GM12891 (cell line): ENCODE measurements around the gene ERCC8. TPM values are rescaled to one million over a fixed set of nuclear protein-coding genes. Genes with fewer than 3 reads are reported as not detected.
"Not testable (repeated sequence)": the region's sequence is repeated elsewhere in the genome, so short reads cannot be mapped to it uniquely, and the experiment has no call there.

ENCODE experiments used
- DNase-seq: peaks from one replicate; pipeline ENCODE4 v3.0.0; 2011; ENCODE audit warnings: low spot score; ENCODE audit not compliant: insufficient read length
- FAIRE-seq: peaks from 2 replicates; lab custom pipeline; 2011; peaks lifted over from hg19 to GRCh38; lab: Jason Lieb, UNC
- PAX5 ChIP-seq: IDR thresholded peaks from 2 replicates; pipeline ENCODE4 v1.6.1; 2011; ENCODE audit warnings: low read length, moderate library complexity, mild to moderate bottlenecking; ENCODE audit not compliant: insufficient read depth, severe bottlenecking
- POLR2A ChIP-seq: IDR thresholded peaks from 2 replicates; pipeline ENCODE4 v1.6.1; 2011; ENCODE audit warnings: low read depth, low read length, control low read depth
- POLR2AphosphoS5 ChIP-seq: IDR thresholded peaks from 2 replicates; pipeline ENCODE4 v1.6.1; 2011; ENCODE audit warnings: low read depth, low read length, control low read depth
- POU2F2 ChIP-seq: IDR thresholded peaks from 2 replicates; pipeline ENCODE4 v1.6.1; 2011; ENCODE audit warnings: low read depth, mild to moderate bottlenecking, control low read depth, low read length, moderate library complexity
- SPI1 ChIP-seq: IDR thresholded peaks from 2 replicates; pipeline ENCODE4 v1.6.1; 2011; ENCODE audit warnings: low read depth, low read length, control low read depth
- TAF1 ChIP-seq: IDR thresholded peaks from 2 replicates; pipeline ENCODE4 v1.6.1; 2011; ENCODE audit warnings: low read depth, low read length, control low read depth
- polyA plus RNA-seq: library from polyadenylated mRNA; unstranded; fragments of >200 nt; gene quantifications from one replicate; pipeline ENCODE4 v1.2.1, GENCODE V29; 2012; ENCODE audit warnings: low read depth, missing spikeins, inconsistent platforms; ENCODE audit not compliant: missing spikeins

Gene ERCC8, protein sequence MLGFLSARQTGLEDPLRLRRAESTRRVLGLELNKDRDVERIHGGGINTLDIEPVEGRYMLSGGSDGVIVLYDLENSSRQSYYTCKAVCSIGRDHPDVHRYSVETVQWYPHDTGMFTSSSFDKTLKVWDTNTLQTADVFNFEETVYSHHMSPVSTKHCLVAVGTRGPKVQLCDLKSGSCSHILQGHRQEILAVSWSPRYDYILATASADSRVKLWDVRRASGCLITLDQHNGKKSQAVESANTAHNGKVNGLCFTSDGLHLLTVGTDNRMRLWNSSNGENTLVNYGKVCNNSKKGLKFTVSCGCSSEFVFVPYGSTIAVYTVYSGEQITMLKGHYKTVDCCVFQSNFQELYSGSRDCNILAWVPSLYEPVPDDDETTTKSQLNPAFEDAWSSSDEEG
- polyA plus RNA-seq = 5.4 TPM

DNA sequence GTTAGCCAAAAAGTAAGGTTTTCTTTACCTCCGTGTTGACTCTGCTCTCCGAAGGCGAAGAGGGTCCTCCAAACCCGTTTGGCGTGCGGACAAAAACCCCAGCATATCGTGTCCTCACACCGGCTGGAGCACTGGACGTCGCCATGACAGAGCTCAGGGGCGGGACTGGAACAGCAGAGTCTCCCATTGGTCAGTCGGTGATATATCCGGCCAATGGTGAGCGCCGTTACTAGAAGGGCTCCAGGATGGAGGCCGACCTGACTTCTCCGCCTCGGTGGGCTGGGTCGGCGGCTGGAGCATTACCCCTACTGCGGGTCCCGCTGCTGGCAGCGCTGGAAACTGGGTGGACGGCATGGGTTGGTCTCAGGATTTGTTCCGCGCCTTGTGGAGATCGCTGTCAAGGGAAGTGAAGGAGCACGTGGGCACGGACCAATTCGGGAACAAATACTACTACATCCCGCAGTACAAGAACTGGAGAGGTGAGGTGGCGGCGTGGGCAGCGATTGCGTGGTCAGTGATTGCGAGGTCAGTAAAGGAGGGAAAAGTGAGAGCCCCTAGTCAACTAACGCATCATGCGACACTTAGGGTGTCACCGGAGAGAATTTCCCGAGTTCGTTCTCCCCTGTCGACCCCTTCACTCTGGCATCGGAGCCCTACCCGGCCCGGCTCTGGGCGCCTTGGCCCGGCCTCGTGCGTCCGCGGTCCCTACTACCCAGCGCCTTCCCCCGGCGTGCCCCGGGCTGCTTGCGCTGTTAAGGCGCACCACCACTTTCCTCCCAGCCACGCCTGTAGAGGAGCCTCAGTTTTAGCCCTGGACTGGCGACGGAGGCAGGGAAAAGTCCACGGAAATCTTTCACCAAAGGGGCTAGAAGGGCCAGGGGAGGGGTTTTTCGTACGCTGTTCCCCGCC, at the start of gene ERCC8, which contains the start of gene NDUFAF2:
Gene ERCC8, minus strand, starts transcription at position 167 of the 909 bp plus-strand sequence. Its CDS starts 62 bp downstream, at position 105.
Gene NDUFAF2, plus strand, starts transcription at position 302 of the 909 bp plus-strand sequence. Its CDS starts 51 bp downstream, at position 353.
- no peak for TF ChIP-seq SPI1
- TF ChIP-seq POLR2AphosphoS5 = peak; percentile 55; the same call in 1 of the 2 replicates
- 0 out of 2 replicates have a peak, but pooled peaks have one; percentile 27 for TF ChIP-seq POU2F2
- peak; percentile 78 for TF ChIP-seq TAF1
- peak; percentile 70 for TF ChIP-seq POLR2A
- no peak for TF ChIP-seq PAX5
- FAIRE-seq (peak; percentile 96), DNase-seq (peak; percentile 81)

DNA sequence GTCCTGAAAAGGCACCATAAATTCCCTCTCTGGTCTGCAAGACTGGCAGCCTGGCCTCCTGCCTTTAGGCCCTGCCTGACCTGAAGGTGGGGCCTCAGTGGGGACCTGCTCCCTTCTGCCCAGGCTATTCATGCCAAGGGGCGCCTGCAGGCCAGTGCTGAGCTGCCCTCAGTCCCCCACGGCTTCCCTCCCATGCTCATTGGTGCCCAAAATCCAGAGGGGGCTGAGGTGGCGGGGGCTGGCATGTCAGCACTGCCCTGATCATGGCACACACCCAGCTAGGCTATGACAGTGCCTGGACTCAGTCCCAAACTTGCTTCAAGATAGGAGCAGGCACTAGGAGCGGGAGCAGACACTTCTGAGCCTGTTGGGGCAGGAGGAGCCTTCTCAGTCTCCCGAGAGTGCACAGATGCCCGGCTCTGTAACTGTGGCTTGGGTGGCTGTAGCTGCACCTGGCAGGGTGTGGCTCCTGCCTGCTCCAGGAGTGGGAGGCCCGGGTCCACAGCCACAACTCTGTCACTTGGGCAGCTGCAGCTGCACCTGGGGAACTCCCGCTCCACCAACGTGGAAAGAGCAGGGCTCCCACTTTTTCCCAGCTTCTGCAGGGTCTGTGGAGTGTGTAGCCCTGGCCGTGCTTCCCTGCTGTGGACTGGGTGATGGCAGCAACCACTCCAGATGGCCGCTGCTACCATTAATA, 49.2 kb upstream of the ERCC8 start:
- TF ChIP-seq PAX5 = no peak
- no peak for TF ChIP-seq POLR2A
- no peak for TF ChIP-seq TAF1
- TF ChIP-seq POU2F2 = no peak
- no peak for TF ChIP-seq POLR2AphosphoS5
- no peak for TF ChIP-seq SPI1
- FAIRE-seq (no peak), DNase-seq (no peak)

DNA sequence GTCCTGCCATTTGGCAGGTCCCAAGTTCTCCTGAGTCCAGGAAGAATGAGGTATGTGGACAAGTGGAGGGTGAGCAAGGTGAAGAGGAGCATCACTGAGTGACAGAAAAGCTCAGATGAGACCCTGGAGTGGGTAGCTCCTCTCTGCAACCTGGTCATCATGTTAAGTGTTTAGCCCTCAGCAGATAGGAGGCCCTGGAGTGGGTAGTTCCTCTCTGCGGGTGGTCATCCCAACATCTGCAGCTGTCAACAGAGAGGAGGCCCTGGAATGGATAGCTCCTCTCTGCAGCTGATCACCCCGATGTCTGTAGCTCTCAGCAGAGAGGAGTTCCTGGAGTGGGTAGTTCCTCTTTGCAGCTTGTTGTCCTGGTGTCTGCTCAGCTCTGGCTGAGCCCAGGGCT, 48.6 kb upstream of the ERCC8 start:
- no peak for TF ChIP-seq POLR2A
- TF ChIP-seq PAX5 = no peak
- FAIRE-seq (no peak), DNase-seq (no peak)

DNA sequence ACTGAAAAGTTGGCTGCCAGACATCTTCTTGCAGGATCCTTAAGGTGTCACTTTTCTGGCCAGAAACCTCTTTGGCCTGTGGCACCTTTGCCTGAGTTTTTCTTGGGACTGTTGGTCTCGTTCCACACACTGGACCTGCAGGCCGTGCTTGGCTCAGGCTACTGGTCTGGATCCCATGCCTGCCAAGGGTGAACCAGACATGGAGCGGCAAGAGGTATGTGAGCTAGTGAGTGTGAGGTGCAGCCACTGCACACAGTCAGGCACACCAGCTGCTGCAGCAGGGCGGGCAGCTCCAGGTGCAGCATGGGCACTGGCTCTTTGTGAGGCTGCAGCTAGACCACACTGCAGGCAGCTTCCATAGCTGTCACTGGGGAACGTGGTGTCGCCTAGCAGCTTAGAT, 48.0 kb upstream of the ERCC8 start:
- no peak for TF ChIP-seq POLR2AphosphoS5
- TF ChIP-seq POU2F2 = no peak
- TF ChIP-seq TAF1 = no peak
- TF ChIP-seq PAX5 = no peak
- FAIRE-seq (no peak), DNase-seq (no peak)

DNA sequence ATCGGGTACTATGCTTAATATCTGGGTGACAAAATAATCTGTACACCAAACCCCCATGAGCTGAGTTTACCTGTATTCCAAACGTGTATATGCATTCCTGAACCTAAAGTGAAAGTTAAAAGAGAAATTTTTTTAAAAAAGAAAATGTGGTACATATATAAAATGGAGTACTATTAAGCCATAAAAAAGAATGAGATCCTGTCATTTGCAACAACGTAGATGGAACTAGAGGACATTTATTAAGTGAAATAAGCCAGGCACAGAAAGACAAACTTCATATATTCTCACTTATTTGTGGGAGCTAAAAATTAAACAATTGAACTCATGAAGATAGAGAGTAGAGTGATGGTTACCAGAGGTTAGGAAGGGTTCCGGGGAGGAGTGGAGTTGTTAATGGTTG, 44.9 kb upstream of the ERCC8 start:
- FAIRE-seq (no peak), DNase-seq (no peak)
- TF ChIP-seq SPI1 (no peak), POU2F2 (no peak), PAX5 (no peak), POLR2A (no peak), POLR2AphosphoS5 (no peak), TAF1 (no peak)

DNA sequence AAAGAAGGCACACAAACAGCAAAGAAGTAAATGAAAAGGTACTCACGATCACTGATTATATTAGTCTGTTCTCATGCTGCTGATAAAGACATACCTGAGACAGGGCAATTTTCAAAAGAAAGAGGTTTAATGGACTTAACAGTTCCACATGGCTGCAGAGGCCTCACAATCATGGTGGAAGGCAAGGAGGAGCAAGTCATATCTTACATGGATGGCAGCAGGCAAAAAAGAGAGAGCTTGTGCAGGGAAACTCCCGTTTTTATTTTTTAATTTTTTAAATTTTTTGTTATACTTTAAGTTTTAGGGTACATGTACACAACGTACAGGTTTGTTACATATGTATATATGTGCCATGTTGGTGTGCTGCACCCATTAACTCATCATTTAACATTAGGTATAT, 37.3 kb upstream of the ERCC8 start:
- not testable (repeated sequence) for DNase-seq, FAIRE-seq

DNA sequence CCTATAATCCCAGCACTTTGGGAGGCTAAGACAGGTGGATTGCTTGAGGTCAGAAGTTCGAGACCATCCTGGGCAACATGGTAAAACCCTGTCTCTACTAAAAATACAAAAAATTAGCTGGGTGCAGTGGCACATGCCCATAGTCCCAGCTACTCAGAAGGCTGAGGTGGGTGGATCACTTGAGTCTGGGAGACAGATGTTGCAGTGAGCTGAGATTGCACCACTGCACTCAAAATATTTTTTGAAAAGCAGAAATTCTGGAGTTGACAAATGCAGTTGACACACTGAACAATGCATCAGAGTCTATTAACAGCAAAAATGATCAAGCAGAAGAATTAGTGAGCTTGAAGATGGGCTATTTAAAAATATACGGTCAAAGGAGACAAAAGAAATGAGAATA, 35.6 kb upstream of the ERCC8 start:
- DNase-seq = no peak
- TF ChIP-seq SPI1 (no peak), POU2F2 (no peak), POLR2AphosphoS5 (no peak), TAF1 (no peak), POLR2A (no peak), PAX5 (no peak)
- no peak for FAIRE-seq

DNA sequence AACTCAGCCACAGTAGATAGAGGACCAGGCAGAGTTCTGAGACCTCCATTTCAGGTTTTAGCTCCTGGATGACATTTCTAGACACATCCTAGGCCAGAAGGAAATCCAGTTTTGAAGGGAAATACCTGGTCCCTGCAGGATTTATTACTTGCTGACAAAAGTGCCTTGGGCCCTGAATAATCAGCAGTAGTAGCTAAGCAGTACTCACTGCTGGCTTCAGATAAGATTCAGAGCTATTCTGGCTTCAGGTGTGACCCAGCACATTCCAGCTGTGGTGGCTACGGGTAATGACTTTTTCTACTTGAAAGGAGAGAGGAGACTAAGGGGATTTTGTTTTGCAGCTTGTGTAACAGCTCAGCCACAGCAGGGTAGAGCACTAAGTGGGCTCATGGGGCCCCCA, 34.1 kb upstream of the ERCC8 start:
- TF ChIP-seq SPI1 = no peak
- no peak for TF ChIP-seq PAX5
- no peak for TF ChIP-seq POLR2A
- TF ChIP-seq POU2F2 = no peak
- no peak for TF ChIP-seq TAF1
- no peak for TF ChIP-seq POLR2AphosphoS5
- DNase-seq (no peak), FAIRE-seq (no peak)
